K562 treated with DMSO at 1 percent for 12 hours (cell line): ENCODE measurements around the gene VIPAS39. TPM values are rescaled to one million over a fixed set of nuclear protein-coding genes. Genes with fewer than 3 reads are reported as not detected.

Experiments used
- total RNA-seq: library from RNA; unstranded; fragments of 300-600 nt; gene quantifications from 2 replicates; pipeline ENCODE4 v1.2.3, GENCODE V29; 2022; ENCODE audit not compliant: insufficient read depth

The VIPAS39 gene
- total RNA-seq: 8.8 and 15.1 TPM in 2 replicates

GRCh38 chr14:77457522-77458248, at the start of gene VIPAS39, which contains the start of gene AHSA1:
Gene VIPAS39, minus strand, starts transcription at chr14:77457601. Its CDS starts 3,499 bp downstream, at chr14:77454102.
Gene AHSA1, plus strand, starts transcription at chr14:77458093. Its CDS starts 97 bp downstream, at chr14:77458190.

GRCh38 chr14:77498120-77498979, 40.9 kb upstream of the VIPAS39 start, which contains the start of gene ISM2:
Gene ISM2, minus strand, starts transcription at chr14:77498816. Its CDS starts 23 bp downstream, at chr14:77498793.

GRCh38 chr14:77423423-77423822, 34.0 kb downstream of the VIPAS39 start, which contains the start of gene NOXRED1:
Gene NOXRED1, minus strand, starts transcription at chr14:77423523. Its CDS starts 634 bp downstream, at chr14:77422889.

GRCh38 chr14:77376771-77377501, 80.5 kb downstream of the VIPAS39 start, which contains the start of the genes SAMD15 and TMED8:
Gene SAMD15, plus strand, starts transcription at chr14:77377379. Its CDS starts 40 bp downstream, at chr14:77377419.
Gene TMED8, minus strand, starts transcription at chr14:77377094. Its CDS starts 41 bp downstream, at chr14:77377053.

Other genes with a start within 250 kb of the VIPAS39 start
- gene NGB, start 186.4 kb downstream of the VIPAS39 start, total RNA-seq: not detected in 2 replicates
- gene POMT2, start 136.7 kb downstream of the VIPAS39 start, total RNA-seq: 4.8 and 6.9 TPM in 2 replicates
- 25.9 and 37.0 TPM in 2 replicates for gene GSTZ1, start 136.6 kb downstream of the VIPAS39 start, total RNA-seq
- 2.0 and 8.6 TPM in 2 replicates for gene TMED8, start 80.5 kb downstream of the VIPAS39 start, total RNA-seq
- gene SAMD15, start 80.2 kb downstream of the VIPAS39 start, total RNA-seq: 0.48 TPM in 1 of 2 replicates, not detected in the other
- not detected in 2 replicates for gene NOXRED1, start 34.1 kb downstream of the VIPAS39 start, total RNA-seq
- 99.4 and 106 TPM in 2 replicates for gene AHSA1, start 492 bp upstream of the VIPAS39 start, total RNA-seq
- not detected in 2 replicates for gene ISM2, start 41.2 kb upstream of the VIPAS39 start, total RNA-seq
- 5.9 and 15.5 TPM in 2 replicates for gene SPTLC2, start 159.0 kb upstream of the VIPAS39 start, total RNA-seq